Measurements from ENCODE around the gene CAMLG.
"Not testable (repeated sequence)": the region's sequence is repeated elsewhere in the genome, so short reads cannot be mapped to it uniquely, and the experiment has no call there.

CAMLG gene

GRCh38 chr5:134738133-134738962 is at the start of gene CAMLG:
Gene CAMLG (plus strand): TSS chr5:134738548. CDS start chr5:134738621, 73 bp downstream.
- in situ Hi-C loops (cut with MboI; ENCODE audit: low sequenced_read_pairs) = no loop called here

GRCh38 chr5:134690144-134690543 is 48.2 kb upstream of the CAMLG start:
- in situ Hi-C loops (cut with MboI; ENCODE audit: low sequenced_read_pairs) = not testable (repeated sequence)

- in situ Hi-C loops (cut with MboI; ENCODE audit: low sequenced_read_pairs) = no loop called here
These were observed 45.6 kb upstream of the CAMLG start for GRCh38 chr5:134692722-134693121.

- in situ Hi-C loops (cut with MboI; ENCODE audit: low sequenced_read_pairs) = no loop called here
These were observed 30.0 kb upstream of the CAMLG start for GRCh38 chr5:134708301-134708700.

- in situ Hi-C loops (cut with MboI; ENCODE audit: low sequenced_read_pairs) = no loop called here
These were observed 24.2 kb upstream of the CAMLG start for GRCh38 chr5:134714120-134714519.

- in situ Hi-C loops (cut with MboI; ENCODE audit: low sequenced_read_pairs) = no loop called here
These were observed 23.8 kb upstream of the CAMLG start for GRCh38 chr5:134714541-134714940.

GRCh38 chr5:134715466-134715865 is 22.9 kb upstream of the CAMLG start:
- in situ Hi-C loops (cut with MboI; ENCODE audit: low sequenced_read_pairs) = not testable (repeated sequence)

- in situ Hi-C loops (cut with MboI; ENCODE audit: low sequenced_read_pairs) = no loop called here
These were observed 13.5 kb upstream of the CAMLG start for GRCh38 chr5:134724872-134725271.

GRCh38 chr5:134732819-134733218 is 5.5 kb upstream of the CAMLG start:
- in situ Hi-C loops (cut with MboI; ENCODE audit: low sequenced_read_pairs) = no loop called here

GRCh38 chr5:134735243-134735642 is 3.1 kb upstream of the CAMLG start:
- in situ Hi-C loops (cut with MboI; ENCODE audit: low sequenced_read_pairs) = no loop called here

- in situ Hi-C loops (cut with MboI; ENCODE audit: low sequenced_read_pairs) = no loop called here
These were observed 2.1 kb upstream of the CAMLG start for GRCh38 chr5:134736173-134736812.

- in situ Hi-C loops (cut with MboI; ENCODE audit: low sequenced_read_pairs) = no loop called here
These were observed 764 bp downstream of the CAMLG start for GRCh38 chr5:134738963-134739661.

- in situ Hi-C loops (cut with MboI; ENCODE audit: low sequenced_read_pairs) = no loop called here
These were observed 2.7 kb downstream of the CAMLG start for GRCh38 chr5:134741052-134741451.

GRCh38 chr5:134742134-134742533 is 3.8 kb downstream of the CAMLG start:
- in situ Hi-C loops (cut with MboI; ENCODE audit: low sequenced_read_pairs) = no loop called here

GRCh38 chr5:134749415-134749814 is 11.1 kb downstream of the CAMLG start:
- in situ Hi-C loops (cut with MboI; ENCODE audit: low sequenced_read_pairs) = no loop called here

- in situ Hi-C loops (cut with MboI; ENCODE audit: low sequenced_read_pairs) = no loop called here
These were observed 19.8 kb downstream of the CAMLG start for GRCh38 chr5:134758176-134758503.

GRCh38 chr5:134758504-134759341 is 20.4 kb downstream of the CAMLG start, which contains the start of gene DDX46:
Gene DDX46 (plus strand): TSS chr5:134758779. CDS start chr5:134758939, 160 bp downstream.
- in situ Hi-C loops (cut with MboI; ENCODE audit: low sequenced_read_pairs) = no loop called here

GRCh38 chr5:134767528-134768291 is 29.4 kb downstream of the CAMLG start:
- in situ Hi-C loops (cut with MboI; ENCODE audit: low sequenced_read_pairs) = not testable (repeated sequence)

- in situ Hi-C loops (cut with MboI; ENCODE audit: low sequenced_read_pairs) = no loop called here
These were observed 30.9 kb downstream of the CAMLG start for GRCh38 chr5:134769206-134769605.

Measured in HL-60/S4 (cell line).